GM19240 (cell line): ENCODE data around the gene NTN4.
A peak's percentile ranks its signal among the peaks of the same experiment; 100 is the strongest.
"Not testable (repeated sequence)": the region's sequence is repeated elsewhere in the genome, so short reads cannot be mapped to it uniquely, and the experiment has no call there.

Experiments used
- DNase-seq: peaks from one replicate; pipeline ENCODE4 v3.0.0; 2011; ENCODE audit warnings: low spot score; ENCODE audit not compliant: insufficient read length

NTN4 gene

GRCh38 chr12:95712269-95712668 lies 78.3 kb downstream of the NTN4 start:
- DNase-seq = no peak

GRCh38 chr12:95710386-95710785 lies 80.2 kb downstream of the NTN4 start:
- DNase-seq = no peak

- no peak for DNase-seq
Observed at GRCh38 chr12:95709152-95709551, 81.4 kb downstream of the NTN4 start.

DNA sequence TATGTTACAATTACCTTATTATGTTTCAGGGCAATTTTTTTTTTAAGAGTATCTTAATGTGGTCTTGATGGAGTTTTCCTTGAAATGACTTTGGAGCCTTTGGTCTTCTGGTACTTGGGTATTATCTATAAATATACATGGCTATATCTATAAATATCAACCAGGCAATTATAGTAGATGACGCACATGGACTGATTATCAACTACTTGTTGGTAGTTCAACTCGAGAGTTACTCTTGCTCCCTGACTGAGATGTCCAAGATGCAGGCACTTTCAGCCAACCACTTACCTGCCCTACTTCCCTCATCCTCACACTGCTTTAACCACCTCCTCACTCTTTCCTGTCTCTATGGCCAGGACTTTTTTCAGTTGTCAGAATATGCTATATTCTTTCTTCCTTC lies 85.4 kb downstream of the NTN4 start:
- no peak for DNase-seq

GRCh38 chr12:95703986-95704385 lies 86.6 kb downstream of the NTN4 start:
- DNase-seq = no peak

GRCh38 chr12:95701722-95702418 lies 88.7 kb downstream of the NTN4 start:
- no peak for DNase-seq

DNA sequence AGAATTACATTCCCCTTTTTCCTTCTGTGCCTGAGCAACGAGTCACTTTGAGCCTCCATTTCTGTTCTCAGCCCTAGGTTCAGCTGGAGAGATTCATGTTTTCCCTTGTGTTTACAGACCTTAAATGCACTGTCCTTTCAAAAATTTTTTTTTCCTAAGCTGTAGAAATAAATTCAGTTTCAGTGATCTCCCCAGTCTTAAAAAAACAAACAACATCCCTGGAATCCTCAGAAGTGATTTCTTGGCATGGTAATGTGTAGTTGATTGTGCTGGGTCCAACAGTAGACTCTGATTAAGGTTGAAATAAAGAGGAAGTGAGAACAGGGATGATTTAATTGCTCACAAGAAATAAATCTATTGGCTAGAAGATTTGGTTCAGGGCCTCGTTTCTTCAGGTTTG lies 89.3 kb downstream of the NTN4 start:
- DNase-seq = no peak

DNA sequence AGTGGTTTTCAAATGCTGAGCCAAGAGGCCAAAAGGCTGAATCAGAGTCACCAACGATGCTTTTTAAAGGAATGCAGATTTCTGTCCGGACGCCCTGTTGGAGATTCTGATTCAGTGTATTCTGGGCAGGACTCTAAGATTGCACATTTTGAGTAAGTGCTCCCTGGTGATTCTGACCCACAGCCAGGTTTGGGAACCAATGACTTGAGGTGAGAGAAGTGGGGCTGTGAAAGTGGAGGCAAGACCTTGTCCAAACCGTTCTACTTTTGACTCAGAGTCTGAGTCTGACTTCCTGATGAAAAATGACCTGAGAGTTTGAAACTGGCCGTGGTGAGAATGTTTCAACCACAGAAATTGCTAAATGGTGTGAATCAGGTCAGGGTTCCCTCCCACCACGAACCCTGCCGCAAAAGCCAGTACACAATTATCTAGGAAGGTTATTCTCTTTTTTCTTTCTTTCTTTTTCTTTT lies 90.2 kb downstream of the NTN4 start:
- DNase-seq = peak; percentile 58

DNA sequence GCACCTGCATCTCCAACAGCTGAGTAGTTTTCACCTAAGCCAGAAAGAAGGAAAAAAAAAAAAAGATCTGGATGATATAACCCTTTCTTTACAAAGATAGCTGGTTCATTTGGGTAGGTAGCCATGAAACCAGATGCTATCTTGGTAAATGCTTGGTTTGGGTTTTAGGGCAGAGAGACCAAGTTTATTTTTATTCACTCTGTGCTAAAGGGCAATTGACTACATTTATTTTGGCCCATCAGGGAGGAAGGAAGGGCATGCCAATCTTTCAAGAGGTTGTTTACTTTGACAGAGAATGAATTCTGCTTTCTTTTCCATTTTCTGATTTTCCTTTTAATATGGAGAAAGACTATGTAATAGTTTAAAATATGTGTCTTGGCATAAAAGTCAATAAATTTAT lies 91.0 kb downstream of the NTN4 start:
- no peak for DNase-seq

DNA sequence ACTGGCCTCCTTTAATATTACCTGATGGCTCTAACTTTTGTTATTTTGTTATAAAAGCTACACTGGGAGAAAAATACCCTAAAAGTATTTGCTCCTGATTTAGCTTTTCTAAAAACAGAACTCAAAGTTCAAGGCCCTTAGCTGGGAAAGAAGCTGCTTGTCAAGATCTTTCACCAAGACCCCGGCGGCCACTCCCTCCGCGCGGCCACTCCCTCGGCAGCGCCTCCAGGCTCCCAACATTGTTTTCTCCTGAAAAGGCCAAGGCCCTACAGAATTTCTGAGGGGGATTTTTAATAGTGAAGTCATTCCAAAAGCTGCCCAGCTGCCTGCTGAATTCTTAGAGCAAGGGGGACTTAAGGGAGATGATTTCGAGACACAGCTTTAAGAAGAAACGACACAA lies 96.4 kb downstream of the NTN4 start:
- DNase-seq = no peak

GRCh38 chr12:95693689-95694088 lies 96.9 kb downstream of the NTN4 start:
- DNase-seq = no peak

- DNase-seq = no peak
Observed at GRCh38 chr12:95690861-95691635, 99.5 kb downstream of the NTN4 start.

DNA sequence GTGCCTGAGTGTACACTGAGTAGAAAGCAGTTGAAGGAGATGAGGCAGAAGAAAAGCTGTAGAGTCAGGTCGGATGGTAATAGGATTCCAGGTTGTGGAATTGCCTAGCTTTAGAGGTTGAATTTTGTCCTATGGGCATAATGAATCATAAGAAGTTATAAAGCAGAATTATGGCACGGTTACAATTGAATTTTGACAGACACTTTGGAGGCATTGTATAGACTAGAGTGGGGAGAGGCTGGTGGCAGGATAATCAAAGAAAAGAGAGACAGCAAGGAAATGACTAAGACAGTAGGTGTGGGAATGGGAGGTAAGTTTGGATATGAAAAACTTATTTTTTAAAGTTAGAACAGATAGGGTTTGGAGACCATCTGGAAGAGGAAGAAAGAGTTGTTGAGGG lies 102.6 kb downstream of the NTN4 start:
- no peak for DNase-seq

DNA sequence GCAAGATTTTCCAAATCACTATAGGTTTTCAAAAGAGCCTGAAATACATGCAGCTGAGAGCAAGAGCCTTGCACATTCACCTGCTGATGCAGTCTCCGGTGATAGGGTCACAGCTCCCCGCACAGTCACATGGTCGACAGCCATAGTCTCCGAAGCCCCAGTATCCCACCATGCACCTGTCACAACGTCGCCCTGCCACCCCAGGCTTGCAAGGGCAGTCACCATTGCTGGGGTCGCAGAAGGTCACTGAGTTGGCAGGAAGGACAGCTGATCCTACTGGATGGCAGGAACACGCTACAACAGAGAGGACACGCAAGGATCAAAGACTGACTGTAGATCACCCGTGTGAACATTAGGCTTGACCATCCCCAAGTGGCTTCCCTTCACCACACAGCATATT lies 107.1 kb downstream of the NTN4 start:
- no peak for DNase-seq

DNA sequence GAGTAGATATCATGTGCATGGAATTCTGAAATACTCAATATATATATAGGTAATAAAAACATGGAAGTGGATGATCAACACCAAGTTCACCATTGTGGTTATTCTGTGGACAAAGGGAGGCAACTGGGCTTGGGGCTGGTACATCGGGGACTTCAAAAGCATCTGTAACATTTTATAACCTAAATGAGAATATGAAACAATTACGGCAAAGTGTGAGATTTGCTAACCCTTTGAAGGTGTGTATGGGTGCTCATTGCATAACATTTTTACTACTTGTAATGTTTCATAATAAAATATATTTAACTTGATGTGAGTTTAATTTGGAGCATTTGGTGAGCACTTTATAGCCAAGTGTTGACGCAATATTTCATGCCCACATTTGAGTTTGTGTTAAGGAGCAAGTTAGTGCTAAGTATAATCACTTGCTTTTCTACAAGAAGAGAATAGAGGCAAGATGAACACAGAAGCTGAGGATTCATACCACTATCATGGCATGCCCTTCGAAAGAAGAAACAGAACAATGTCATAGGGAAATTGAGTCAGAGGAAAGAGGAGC lies 109.3 kb downstream of the NTN4 start:
- no peak for DNase-seq

- DNase-seq = no peak
Observed at GRCh38 chr12:95678684-95679083, 111.9 kb downstream of the NTN4 start.

DNA sequence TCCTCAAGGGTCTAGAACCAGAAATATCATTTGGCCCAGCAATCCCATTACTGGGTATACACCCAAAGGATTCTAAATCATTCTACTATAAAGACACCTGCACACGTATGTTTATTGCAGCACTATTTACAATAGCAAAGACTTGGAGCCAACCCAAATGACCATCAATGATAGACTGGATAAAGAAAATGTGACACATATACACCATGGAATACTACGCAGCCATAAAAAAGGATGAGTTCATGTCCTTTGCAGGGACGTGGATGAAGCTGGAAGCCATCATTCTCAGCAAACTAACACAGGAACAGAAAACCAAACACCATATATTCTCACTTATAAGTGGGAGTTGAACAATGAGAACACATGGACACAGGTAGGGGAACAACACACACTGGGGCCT lies 112.8 kb downstream of the NTN4 start:
- not testable (repeated sequence) for DNase-seq

GRCh38 chr12:95674631-95675030 lies 115.9 kb downstream of the NTN4 start:
- DNase-seq = no peak

GRCh38 chr12:95674163-95674562 lies 116.4 kb downstream of the NTN4 start:
- no peak for DNase-seq

GRCh38 chr12:95673576-95673975 lies 117.0 kb downstream of the NTN4 start:
- no peak for DNase-seq

- DNase-seq = no peak
Observed at GRCh38 chr12:95672166-95672565, 118.4 kb downstream of the NTN4 start.

- no peak for DNase-seq
Observed at GRCh38 chr12:95671265-95671664, 119.3 kb downstream of the NTN4 start.

DNA sequence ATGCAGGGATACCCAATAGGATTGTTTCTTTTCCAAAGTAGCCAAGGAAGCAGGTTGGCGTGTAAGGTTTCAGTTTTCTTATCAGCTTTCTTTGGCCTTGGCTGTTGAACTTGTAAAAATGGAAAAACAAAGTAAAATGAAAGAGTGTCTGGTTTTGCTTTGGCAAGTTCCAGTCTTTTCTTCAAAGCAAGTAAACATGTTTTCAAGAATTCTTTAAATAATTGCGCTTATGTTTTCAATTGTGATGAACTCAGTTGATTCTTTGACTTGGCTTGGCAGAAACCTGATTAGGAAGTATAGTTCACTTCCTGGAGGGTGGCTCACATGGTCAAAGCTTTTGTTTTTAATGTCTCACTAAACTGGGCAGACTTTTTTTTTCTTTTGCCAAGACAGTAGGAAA lies 127.0 kb downstream of the NTN4 start:
- no peak for DNase-seq
